ENCODE results near the gene EFCC1. TPM values are rescaled to one million over a fixed set of nuclear protein-coding genes. Genes with fewer than 3 reads are reported as not detected.

Gene EFCC1
- total RNA-seq, 2 experiments from 2014 or later, result 0.14 to 0.23 TPM

DNA sequence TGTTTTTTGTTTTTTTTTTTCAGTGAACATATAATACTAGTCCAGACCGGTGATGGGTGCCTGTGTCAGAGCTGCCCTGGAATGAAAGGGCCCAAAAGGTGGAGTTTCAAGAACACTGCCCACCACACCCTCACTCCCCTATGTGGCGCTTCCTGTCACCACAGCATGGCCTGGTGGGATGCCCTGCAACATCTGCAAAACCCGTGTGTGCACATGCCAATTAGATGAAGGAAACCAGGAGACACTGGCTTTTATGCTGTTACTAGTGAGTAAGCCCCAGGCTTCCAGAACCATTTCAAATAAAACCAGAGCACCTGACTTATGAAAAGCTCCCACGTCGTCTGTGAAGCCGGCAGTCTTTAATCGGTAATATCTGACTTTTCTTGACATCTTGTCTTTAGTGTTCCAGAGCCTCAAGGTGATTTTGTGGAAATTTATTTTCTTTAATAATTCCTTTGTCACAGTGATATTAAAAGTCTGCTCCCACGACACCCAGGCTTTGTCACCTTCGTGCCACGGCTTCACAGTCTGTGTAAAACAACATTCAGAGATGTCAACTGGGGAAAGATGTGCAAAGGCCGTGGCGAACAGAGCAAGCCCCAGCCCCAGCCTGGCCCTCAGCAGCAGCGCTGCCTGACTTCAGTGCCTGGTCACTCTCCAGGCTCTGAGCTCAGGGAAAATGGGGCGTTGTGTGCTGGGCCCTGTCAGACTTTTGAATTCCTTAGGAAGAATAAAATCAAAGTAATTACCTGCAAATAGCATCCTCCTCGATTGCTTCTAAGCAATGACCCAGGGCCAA, 13.6 kb upstream of the EFCC1 start:
- Mint-ChIP-seq H3K9me3 (no peaks in the 10 kb centered on the region), H3K27ac (no peak overlapping the region), H3K27me3 (peaks cover 7% of the 10 kb centered on the region), H3K36me3 (no peaks in the 10 kb centered on the region), H3K4me1 (no peaks in the 10 kb centered on the region), H3K4me3 (no peak overlapping the region)
- DNase-seq (no peak), ATAC-seq (ENCODE audit: low read depth) (no peak)
- POLR2A ChIA-PET, result no interaction called here

DNA sequence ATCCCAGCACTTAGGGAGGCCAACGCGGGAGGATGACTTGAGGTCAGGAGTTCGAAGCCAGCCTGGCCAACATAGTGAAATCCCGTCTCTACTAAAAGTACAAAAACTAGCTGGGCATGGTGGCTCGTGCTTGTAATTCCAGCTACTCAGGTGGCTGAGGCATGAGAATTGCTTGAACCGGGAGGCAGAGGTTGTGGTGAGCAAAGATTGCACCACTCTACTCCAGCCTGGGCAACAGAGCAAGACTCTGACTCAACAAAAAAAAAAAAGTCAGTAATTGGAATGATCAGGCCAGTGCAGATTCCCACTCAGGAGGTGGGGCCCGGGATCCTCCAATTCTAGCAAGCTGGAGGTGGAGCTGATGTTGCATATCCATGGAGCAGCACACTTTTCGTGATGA, 12.8 kb upstream of the EFCC1 start:
- Mint-ChIP-seq H3K4me3 (no peak overlapping the region), H3K36me3 (no peaks in the 10 kb centered on the region), H3K9me3 (no peaks in the 10 kb centered on the region), H3K4me1 (peaks cover under 1% of the 10 kb centered on the region), H3K27ac (no peak overlapping the region), H3K27me3 (peaks cover 7% of the 10 kb centered on the region)
- POLR2A ChIA-PET, result interaction anchor here (0.6 kb wide), 1 partner anchor 36 kb away, joined by 3 read pairs; no protein-coding TSS in a partner anchor
- ATAC-seq (ENCODE audit: low read depth) (no peak), DNase-seq (no peak)

DNA sequence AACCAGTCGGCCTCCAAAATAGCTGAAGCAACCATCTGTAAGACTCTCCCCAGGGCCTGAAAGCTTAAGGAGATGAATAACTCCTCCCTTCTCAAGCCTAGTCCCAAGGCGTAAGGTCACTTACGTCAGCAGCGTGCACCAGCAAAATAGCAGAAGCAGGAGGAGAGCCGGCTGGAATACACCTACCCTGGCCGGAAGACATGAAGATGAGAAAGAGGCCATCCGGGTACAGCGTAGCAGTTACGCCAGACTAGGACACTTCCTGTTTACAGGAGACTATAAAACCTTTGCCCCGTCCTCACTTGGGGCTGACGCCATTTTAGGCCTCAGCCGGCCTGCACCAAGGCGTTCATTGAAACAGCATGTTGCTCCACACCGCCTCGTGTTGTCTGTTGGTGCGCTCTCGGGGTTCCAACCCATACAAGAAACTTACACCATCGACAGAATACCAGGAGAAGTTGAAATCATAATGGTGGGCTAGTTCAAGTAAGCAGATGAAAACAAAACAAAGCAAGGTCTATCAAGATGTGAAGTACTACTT, 9.7 kb upstream of the EFCC1 start:
- H3K4me1 Mint-ChIP-seq, result peaks cover 12% of the 10 kb centered on the region
- DNase-seq (no peak), ATAC-seq (ENCODE audit: low read depth) (no peak)
- no peaks in the 10 kb centered on the region for H3K9me3 Mint-ChIP-seq
- H3K36me3 Mint-ChIP-seq, result no peaks in the 10 kb centered on the region
- POLR2A ChIA-PET, result interaction anchor here (0.5 kb wide), 1 partner anchor 233 kb away, joined by 3 read pairs; no protein-coding TSS in a partner anchor
- H3K27me3 Mint-ChIP-seq, result peaks cover 4% of the 10 kb centered on the region
- no peak overlapping the region for H3K27ac Mint-ChIP-seq
- H3K4me3 Mint-ChIP-seq, result no peak overlapping the region

DNA sequence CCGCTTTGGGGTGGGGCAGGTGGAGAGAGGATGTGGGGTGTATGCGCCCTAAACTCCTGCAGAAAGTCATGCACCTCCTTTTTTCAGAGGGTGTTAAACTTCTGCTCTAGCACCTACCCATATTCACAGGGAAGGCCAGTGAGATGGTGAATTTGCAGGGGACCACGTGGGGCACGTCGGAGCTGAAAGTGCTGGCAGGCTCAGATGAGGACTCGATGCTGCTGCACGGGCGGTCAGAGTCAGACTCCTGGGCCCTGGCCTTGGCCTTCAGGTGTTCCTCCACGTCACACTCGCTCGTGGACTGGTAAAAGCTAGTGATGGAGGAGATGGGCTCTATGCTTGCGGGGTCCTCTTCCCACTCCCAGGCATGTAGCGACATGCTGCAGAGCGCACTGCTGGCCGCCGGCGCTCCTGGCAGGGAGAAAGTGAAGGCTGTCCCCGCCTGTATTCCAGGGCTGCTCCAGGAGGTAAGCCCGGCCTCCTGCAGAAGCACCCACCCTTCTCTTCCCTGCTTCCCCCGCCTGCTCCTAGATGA, 8.1 kb upstream of the EFCC1 start:
- DNase-seq (no peak), ATAC-seq (ENCODE audit: low read depth) (no peak)
- no peaks in the 10 kb centered on the region for H3K27me3 Mint-ChIP-seq
- no peaks in the 10 kb centered on the region for H3K36me3 Mint-ChIP-seq
- H3K4me1 Mint-ChIP-seq, result peaks cover 12% of the 10 kb centered on the region
- no peaks in the 10 kb centered on the region for H3K9me3 Mint-ChIP-seq
- H3K4me3 Mint-ChIP-seq, result peak overlapping the region; percentile 64
- no peak overlapping the region for H3K27ac Mint-ChIP-seq
- POLR2A ChIA-PET, result interaction anchor here (1.4 to 2.4 kb wide), 3 partner anchors 14 to 128 kb away, joined by 6 to 13 read pairs (median 8); partner anchors contain the start of gene RAB43

DNA sequence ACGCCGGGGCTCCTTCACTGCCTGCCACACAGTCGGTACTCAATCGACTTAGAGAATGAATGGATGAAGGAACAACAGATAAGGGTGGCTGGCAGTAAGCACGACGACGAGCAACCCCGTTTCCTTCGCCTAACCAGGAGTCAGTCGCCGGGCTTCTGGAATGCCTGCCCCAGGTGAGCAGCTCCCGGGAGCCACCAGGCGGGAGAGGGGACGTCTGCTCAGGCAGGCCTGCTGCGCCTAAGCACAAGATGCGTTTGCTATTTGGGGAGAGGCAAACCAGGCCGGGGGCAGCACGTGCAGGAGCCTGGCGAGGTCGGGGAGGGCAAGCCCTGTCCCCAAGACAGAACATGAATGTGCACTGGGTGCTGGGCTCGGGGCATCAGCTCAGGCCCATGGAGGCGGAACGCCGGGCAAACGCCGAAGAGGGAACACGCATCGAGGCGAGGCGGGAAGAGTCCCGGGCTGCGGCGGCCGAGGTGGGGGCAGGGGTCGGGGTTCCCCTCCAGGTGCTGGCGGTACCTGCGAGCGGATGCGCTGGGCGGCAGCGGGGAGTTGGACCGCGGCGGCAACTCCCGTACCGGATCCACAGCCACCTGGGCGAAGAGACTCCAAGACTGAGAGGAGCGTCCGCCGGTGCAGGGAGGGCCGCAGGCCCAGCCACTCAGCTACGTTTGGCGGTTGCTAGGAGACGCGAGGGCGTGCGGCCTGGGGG, 7.5 kb upstream of the EFCC1 start, which contains the start of gene CFAP92:
TSS of gene CFAP92 (minus strand) at position 616 of the 712 bp plus-strand sequence. CDS start 772 bp downstream, outside the sequence.
- H3K4me1 Mint-ChIP-seq, result peaks cover 15% of the 10 kb centered on the region
- peak within 1 kb of the TSS; percentile 10 for H3K27ac Mint-ChIP-seq
- ATAC-seq (ENCODE audit: low read depth) (peak; percentile 98), DNase-seq (peak; percentile 95)
- H3K4me3 Mint-ChIP-seq, result peak within 1 kb of the TSS; percentile 64
- H3K36me3 Mint-ChIP-seq, result no peaks in the 10 kb centered on the region
- H3K9me3 Mint-ChIP-seq, result no peaks in the 10 kb centered on the region
- POLR2A ChIA-PET, result interaction anchor here (0.8 to 2.4 kb wide), 11 partner anchors 11 to 322 kb away, joined by 3 to 13 read pairs (median 5); partner anchors contain the start of genes CNBP and RAB43
- peaks cover 3% of the 10 kb centered on the region for H3K27me3 Mint-ChIP-seq

DNA sequence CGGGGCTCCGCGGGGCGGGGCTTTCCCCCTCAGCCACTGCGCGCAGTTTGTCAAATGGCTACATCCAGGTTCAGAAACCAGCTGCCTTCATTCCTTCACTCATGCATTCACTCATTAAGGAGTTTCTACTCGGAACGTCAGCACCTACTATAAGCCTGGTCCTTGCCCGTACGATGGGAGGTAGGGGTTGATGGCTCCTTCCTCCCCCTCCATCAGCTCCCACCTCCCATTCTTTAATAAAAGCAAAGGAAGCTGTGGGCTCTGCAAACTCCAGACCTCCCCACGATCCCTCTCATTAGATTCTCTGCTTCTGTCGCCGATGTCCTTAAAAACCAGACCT, 7.0 kb upstream of the EFCC1 start:
- DNase-seq, result no peak
- Mint-ChIP-seq H3K36me3 (no peaks in the 10 kb centered on the region), H3K9me3 (no peaks in the 10 kb centered on the region), H3K27ac (peak overlapping the region; percentile 10), H3K4me3 (peak overlapping the region; percentile 64), H3K4me1 (peaks cover 20% of the 10 kb centered on the region), H3K27me3 (peaks cover 8% of the 10 kb centered on the region)
- ATAC-seq (ENCODE audit: low read depth), result no peak
- POLR2A ChIA-PET, result interaction anchor here (0.8 to 2.4 kb wide), 11 partner anchors 10 to 322 kb away, joined by 3 to 13 read pairs (median 5); partner anchors contain the start of genes CNBP and RAB43

DNA sequence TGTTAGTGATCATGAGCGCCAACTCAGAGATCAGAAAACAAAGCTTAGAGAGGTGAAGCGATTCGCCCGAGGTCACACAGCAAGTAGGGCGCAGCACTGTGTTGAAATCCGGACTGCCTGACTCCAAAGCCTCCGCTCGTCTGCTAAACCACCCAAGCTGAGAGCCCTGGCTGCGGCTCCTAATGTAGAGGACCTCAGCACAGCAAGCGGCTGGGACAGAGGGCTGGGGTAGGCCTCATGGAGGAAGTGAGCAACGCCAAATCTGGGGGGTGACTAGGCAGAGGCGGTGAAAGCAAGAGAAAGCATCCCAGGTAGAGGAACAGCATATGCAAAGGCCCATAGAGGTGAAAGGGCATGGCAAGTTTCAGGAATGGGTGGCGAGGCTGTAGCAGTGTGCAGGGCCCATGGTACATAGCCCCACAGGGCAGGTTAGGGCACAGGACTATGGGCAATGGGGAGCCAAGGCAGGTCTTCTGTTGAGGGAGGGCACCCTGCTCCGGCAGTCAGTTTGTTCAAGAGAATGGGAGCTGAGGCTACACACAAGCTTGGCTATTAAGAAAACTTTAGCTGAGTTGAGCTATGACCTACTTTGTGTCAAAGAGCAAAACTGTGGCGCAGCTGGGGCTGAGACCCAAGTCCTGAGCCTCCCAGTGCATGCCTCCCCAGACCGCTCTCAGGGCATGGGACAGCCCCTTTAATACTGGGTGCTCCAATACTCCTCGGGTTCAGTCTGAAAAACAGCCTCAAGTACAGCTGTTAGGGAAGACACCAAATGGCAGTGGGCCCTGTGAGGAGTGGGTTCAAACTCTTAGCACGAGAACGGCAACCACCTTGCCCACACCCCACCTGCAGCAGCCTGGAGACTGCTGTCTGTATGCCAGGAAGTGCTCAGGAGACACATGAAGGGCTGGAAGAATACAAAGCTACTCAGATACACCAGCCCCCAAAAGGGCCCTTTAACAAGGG, 6.2 kb upstream of the EFCC1 start:
- Mint-ChIP-seq H3K4me3 (peak overlapping the region; percentile 64), H3K9me3 (no peaks in the 10 kb centered on the region), H3K27ac (no peak overlapping the region), H3K27me3 (peaks cover 12% of the 10 kb centered on the region), H3K36me3 (no peaks in the 10 kb centered on the region), H3K4me1 (peaks cover 21% of the 10 kb centered on the region)
- no peak for DNase-seq
- POLR2A ChIA-PET, result interaction anchor here (0.8 to 2.4 kb wide), 12 partner anchors 9 to 321 kb away, joined by 3 to 13 read pairs (median 4); partner anchors contain the start of genes CNBP and RAB43
- no peak for ATAC-seq (ENCODE audit: low read depth)

DNA sequence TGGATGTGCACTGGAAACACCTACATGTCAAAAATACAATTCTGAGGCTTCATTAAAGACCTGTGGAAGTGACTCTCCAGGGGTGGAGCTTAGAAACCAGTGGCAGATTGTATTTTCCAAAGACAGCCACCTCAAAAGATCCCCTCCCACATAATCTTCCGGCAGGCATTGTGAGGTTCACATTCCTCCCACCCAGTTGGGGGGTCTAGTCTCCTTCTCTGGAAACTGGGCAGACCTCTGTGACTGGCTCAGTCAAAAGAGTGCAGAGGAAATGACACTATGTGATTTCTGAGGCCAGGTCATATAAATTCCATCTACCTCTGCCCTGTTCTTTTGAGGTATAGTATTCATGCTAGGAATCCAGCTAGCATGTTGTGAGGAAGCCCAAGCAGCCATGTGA, 5.4 kb upstream of the EFCC1 start:
- DNase-seq (no peak), ATAC-seq (ENCODE audit: low read depth) (no peak)
- no peaks in the 10 kb centered on the region for H3K36me3 Mint-ChIP-seq
- H3K27ac Mint-ChIP-seq, result no peak overlapping the region
- POLR2A ChIA-PET, result interaction anchor here (1.0 to 2.4 kb wide), 2 partner anchors 19 to 31 kb away, joined by 3 to 8 read pairs; no protein-coding TSS in a partner anchor
- peaks cover 21% of the 10 kb centered on the region for H3K4me1 Mint-ChIP-seq
- no peak overlapping the region for H3K4me3 Mint-ChIP-seq
- H3K27me3 Mint-ChIP-seq, result peaks cover 21% of the 10 kb centered on the region
- H3K9me3 Mint-ChIP-seq, result no peaks in the 10 kb centered on the region

DNA sequence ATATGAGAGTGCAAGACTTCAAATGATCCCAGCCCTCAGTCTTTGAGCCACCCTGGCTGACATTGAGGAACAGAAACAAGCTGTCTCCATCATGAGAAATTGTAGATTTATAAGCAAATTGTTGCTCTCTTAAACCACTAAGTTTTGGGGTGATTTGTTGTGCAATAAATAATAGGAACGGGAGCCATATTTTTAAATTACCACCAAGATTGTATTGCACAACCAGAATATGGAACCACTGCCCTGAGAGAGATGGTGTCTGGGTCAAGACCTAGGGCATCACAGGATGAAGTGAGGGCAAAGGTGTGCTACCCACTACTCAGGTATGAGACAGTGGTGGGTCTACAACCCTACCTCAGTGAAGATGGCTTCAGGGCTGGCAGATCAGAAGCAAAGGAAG, 4.9 kb upstream of the EFCC1 start:
- Mint-ChIP-seq H3K4me1 (peaks cover 21% of the 10 kb centered on the region), H3K27me3 (peaks cover 23% of the 10 kb centered on the region), H3K9me3 (no peaks in the 10 kb centered on the region), H3K27ac (no peak overlapping the region), H3K4me3 (no peak overlapping the region), H3K36me3 (no peaks in the 10 kb centered on the region)
- POLR2A ChIA-PET, result interaction anchor here (0.7 kb wide), 1 partner anchor 32 kb away, joined by 3 read pairs; no protein-coding TSS in a partner anchor
- no peak for ATAC-seq (ENCODE audit: low read depth)
- DNase-seq, result no peak

DNA sequence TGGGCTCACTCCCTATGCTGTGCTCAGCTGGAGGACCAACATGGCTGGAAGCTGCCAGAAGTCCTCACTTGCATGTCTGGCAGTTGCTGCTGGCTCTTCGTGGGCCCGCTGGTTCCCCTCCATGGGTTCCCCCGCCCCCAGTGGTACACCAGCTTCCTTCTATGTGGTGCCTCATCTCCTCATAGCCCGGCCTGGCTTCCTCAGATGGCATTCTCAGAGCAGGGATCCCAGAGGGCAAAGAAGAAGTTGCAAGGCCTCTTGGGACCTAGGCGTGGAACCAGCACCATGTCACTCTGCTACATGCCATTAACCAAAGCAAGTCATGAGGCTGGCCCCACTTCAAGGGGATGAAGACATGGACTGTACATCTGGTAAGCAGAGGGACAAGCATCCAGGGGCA, 4.4 kb upstream of the EFCC1 start:
- no peak overlapping the region for H3K27ac Mint-ChIP-seq
- peaks cover 21% of the 10 kb centered on the region for H3K4me1 Mint-ChIP-seq
- no peaks in the 10 kb centered on the region for H3K36me3 Mint-ChIP-seq
- no peaks in the 10 kb centered on the region for H3K9me3 Mint-ChIP-seq
- DNase-seq, result no peak
- no peak for ATAC-seq (ENCODE audit: low read depth)
- peaks cover 23% of the 10 kb centered on the region for H3K27me3 Mint-ChIP-seq
- POLR2A ChIA-PET, result interaction anchor here (0.7 kb wide), 1 partner anchor 31 kb away, joined by 3 read pairs; no protein-coding TSS in a partner anchor
- no peak overlapping the region for H3K4me3 Mint-ChIP-seq

DNA sequence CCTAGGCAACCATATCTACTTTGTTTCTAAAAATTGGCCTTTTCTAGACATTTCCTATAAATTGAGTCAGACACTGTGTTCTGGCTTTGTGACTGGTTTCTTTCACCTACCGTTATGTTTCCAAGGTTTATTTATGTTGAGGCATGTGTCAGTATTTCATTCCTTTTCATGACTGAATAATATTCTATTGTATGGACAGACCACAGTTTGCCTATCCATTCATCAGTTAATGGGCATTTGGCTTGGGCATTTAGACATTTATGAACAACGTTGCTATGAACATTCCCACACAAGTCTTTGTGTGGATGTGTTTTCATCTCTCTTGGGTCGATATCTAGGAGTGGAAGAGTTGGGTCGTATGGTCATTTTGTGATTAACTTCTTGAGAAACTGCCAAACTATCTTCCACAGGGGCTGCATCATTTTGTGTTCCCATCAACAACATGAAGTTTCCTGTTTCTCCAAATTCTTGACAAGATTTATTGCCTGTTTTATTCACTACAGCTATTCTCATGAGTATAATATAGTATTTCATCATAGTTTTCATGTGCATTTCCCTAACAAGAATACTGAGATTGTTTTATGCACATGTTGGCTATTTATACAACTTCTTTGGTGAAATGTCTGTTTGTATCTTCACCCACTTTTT, 3.5 kb upstream of the EFCC1 start:
- POLR2A ChIA-PET, result interaction anchor here (0.9 to 3.0 kb wide), 3 partner anchors 19 to 317 kb away, joined by 3 to 12 read pairs (median 6); no protein-coding TSS in a partner anchor
- no peak overlapping the region for H3K27ac Mint-ChIP-seq
- peaks cover 26% of the 10 kb centered on the region for H3K4me1 Mint-ChIP-seq
- no peak for ATAC-seq (ENCODE audit: low read depth)
- H3K4me3 Mint-ChIP-seq, result no peak overlapping the region
- H3K36me3 Mint-ChIP-seq, result no peaks in the 10 kb centered on the region
- no peak for DNase-seq
- H3K27me3 Mint-ChIP-seq, result peaks cover 29% of the 10 kb centered on the region
- H3K9me3 Mint-ChIP-seq, result no peaks in the 10 kb centered on the region
